Activated CD4-positive, alpha-beta memory T cell treated with anti-CD3 and anti-CD28 coated beads for 36 hours (primary cell): ENCODE measurements around the gene PCDHB11. TPM values are rescaled to one million over a fixed set of nuclear protein-coding genes. Genes with fewer than 3 reads are reported as not detected.

Experiments used
- total RNA-seq, 2 experiments: library from RNA; stranded (reverse); gene quantifications; one replicate each; pipeline ENCODE4 v1.2.3, GENCODE V29; 2021

PCDHB11 gene
- total RNA-seq, 2 experiments from 2014 or later, result not detected

Other genes starting within 250 kb of the PCDHB11 start
- gene PCDHAC2, start 233.2 kb upstream of the PCDHB11 start, total RNA-seq, result not detected
- not detected for gene PCDHB1, start 148.3 kb upstream of the PCDHB11 start, total RNA-seq
- under 1 TPM in 1 of 2 experiments, not detected in 1; 0.17 TPM for gene PCDHB2, start 105.0 kb upstream of the PCDHB11 start, total RNA-seq
- not detected for gene PCDHB3, start 99.2 kb upstream of the PCDHB11 start, total RNA-seq
- gene PCDHB4, start 77.8 kb upstream of the PCDHB11 start, total RNA-seq, result not detected
- gene PCDHB5, start 64.4 kb upstream of the PCDHB11 start, total RNA-seq, result not detected
- gene PCDHB6, start 49.6 kb upstream of the PCDHB11 start, total RNA-seq, result not detected
- not detected for gene PCDHB7, start 27.0 kb upstream of the PCDHB11 start, total RNA-seq
- not detected for gene PCDHB8, start 21.8 kb upstream of the PCDHB11 start, total RNA-seq
- gene PCDHB16, start 17.2 kb upstream of the PCDHB11 start, total RNA-seq, result not detected
- gene PCDHB9, start 12.5 kb upstream of the PCDHB11 start, total RNA-seq, result not detected
- not detected for gene PCDHB10, start 7.3 kb upstream of the PCDHB11 start, total RNA-seq
- gene PCDHB12, start 9.1 kb downstream of the PCDHB11 start, total RNA-seq, result not detected
- gene PCDHB13, start 14.3 kb downstream of the PCDHB11 start, total RNA-seq, result not detected
- gene PCDHB14, start 23.7 kb downstream of the PCDHB11 start, total RNA-seq, result not detected
- not detected for gene PCDHB15, start 45.8 kb downstream of the PCDHB11 start, total RNA-seq
- under 1 TPM; 0.19 to 0.31 TPM for gene SLC25A2, start 104.4 kb downstream of the PCDHB11 start, total RNA-seq
- gene TAF7, start 121.2 kb downstream of the PCDHB11 start, total RNA-seq, result 10 to 100 TPM; 54.6 to 55.5 TPM
- gene PCDHGA1, start 130.9 kb downstream of the PCDHB11 start, total RNA-seq, result not detected
- gene PCDHGA2, start 139.1 kb downstream of the PCDHB11 start, total RNA-seq, result not detected
- gene PCDHGA3, start 144.2 kb downstream of the PCDHB11 start, total RNA-seq, result not detected
- gene PCDHGB1, start 150.5 kb downstream of the PCDHB11 start, total RNA-seq, result not detected
- gene PCDHGA4, start 155.4 kb downstream of the PCDHB11 start, total RNA-seq, result under 1 TPM; 0.07 to 0.12 TPM
- gene PCDHGB2, start 160.4 kb downstream of the PCDHB11 start, total RNA-seq, result under 1 TPM; 0.10 to 0.19 TPM
- not detected for gene PCDHGA5, start 164.5 kb downstream of the PCDHB11 start, total RNA-seq
- under 1 TPM in 1 of 2 experiments, not detected in 1; 0.10 TPM for gene PCDHGB3, start 170.6 kb downstream of the PCDHB11 start, total RNA-seq
- under 1 TPM; 0.05 to 0.10 TPM for gene PCDHGA6, start 174.3 kb downstream of the PCDHB11 start, total RNA-seq
- under 1 TPM in 1 of 2 experiments, not detected in 1; 0.07 TPM for gene PCDHGA7, start 183.1 kb downstream of the PCDHB11 start, total RNA-seq
- gene PCDHGB4, start 188.1 kb downstream of the PCDHB11 start, total RNA-seq, result under 1 TPM in 1 of 2 experiments, not detected in 1; 0.07 TPM
- gene PCDHGA8, start 193.0 kb downstream of the PCDHB11 start, total RNA-seq, result not detected
- gene PCDHGB5, start 198.3 kb downstream of the PCDHB11 start, total RNA-seq, result under 1 TPM; 0.12 to 0.15 TPM
- under 1 TPM in 1 of 2 experiments, not detected in 1; 0.10 TPM for gene PCDHGA9, start 203.2 kb downstream of the PCDHB11 start, total RNA-seq
- under 1 TPM in 1 of 2 experiments, not detected in 1; 0.07 TPM for gene PCDHGB6, start 208.4 kb downstream of the PCDHB11 start, total RNA-seq
- under 1 TPM; 0.07 to 0.10 TPM for gene PCDHGA10, start 213.4 kb downstream of the PCDHB11 start, total RNA-seq
- under 1 TPM in 1 of 2 experiments, not detected in 1; 0.07 TPM for gene PCDHGB7, start 218.1 kb downstream of the PCDHB11 start, total RNA-seq
- gene PCDHGA11, start 221.4 kb downstream of the PCDHB11 start, total RNA-seq, result under 1 TPM in 1 of 2 experiments, not detected in 1; 0.05 TPM
- under 1 TPM in 1 of 2 experiments, not detected in 1; 0.07 TPM for gene PCDHGA12, start 230.9 kb downstream of the PCDHB11 start, total RNA-seq